NK-92 (cell line): ENCODE data around the gene RRP12.

Experiments
- DNase-seq: peaks from one replicate; lab custom pipeline; 2025; ENCODE audit not compliant: unreplicated experiment; lab: John Stamatoyannopoulos, UW

The RRP12 gene

DNA sequence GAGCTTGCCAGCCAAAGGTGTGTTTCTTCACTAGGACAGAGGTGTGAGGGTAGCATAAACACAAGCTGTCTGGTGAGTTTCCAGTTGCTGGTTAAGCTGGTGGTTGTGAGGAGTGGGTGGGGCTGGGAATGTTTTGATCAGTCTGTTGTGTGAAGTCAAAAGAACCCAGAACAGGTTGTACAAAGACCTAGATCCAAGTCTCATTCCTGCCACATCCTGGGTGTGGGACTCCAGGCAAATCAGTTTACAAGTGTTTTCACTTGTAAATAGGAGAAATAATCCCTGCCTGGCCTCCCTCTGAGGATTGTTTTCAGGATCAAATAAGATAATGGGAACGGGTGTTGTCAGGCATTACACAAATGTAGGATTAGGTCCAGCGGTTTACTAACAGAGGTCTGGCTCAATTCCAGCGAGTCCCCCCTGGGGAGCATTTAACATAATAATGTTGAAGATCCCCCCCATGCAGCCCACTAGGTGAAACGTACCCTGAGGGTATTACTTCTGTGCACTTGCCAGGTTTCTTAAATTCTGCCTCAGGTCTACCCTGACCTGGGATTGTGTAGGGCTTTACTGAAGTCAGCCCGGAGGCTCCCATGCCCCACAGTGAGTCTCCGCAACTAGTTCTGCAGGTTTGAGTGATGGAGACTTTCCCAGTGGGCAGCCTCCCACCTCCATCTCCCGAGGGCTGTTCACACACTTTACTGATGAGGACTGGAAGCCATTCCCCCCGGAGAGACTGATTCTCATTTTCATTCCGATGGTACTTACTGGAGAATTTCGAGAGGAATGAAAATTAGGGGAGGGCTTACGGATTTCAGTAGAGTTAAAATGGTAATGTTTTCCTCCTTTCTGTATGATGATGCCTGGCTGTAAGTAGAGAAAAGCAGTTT lies 64.0 kb downstream of the RRP12 start:
- DNase-seq: no peak

DNA sequence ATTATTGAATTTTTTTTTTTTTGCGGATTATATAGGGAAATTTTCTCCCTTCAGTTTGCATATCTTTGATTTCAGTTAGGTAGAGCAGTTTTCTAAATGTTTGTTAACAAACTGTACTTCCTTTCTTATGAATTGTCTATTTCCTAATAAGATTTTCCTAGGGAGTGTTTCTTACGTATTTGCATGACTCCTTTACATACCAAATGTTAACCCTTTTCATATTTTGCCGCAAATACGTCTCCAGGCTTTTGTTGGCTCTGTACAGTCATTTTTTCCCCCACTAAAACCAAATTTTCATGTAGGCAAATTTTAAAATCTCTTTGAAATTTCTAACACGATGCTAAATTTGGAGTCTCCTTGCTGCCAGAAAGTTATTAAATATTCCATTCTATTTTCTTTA lies 64.7 kb downstream of the RRP12 start:
- no peak for DNase-seq

DNA sequence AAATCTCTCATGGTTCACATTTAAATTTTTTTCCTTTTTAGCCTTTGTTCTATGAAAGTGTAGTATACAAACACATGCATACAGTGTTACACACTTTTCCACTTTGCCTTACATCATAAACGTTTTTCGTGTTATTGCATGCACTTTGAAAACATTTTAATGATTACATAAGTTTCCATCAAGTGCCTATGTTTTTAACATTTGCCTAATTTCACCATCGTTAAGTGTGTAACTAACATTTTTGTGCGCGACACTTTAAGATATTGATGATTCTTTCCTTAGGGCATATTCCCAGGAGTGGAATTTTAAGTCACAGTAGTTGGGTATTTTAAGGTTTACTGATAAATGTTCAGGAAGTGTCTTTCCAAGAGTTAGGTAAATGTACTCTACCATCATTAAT lies 65.1 kb downstream of the RRP12 start:
- no peak for DNase-seq

DNA sequence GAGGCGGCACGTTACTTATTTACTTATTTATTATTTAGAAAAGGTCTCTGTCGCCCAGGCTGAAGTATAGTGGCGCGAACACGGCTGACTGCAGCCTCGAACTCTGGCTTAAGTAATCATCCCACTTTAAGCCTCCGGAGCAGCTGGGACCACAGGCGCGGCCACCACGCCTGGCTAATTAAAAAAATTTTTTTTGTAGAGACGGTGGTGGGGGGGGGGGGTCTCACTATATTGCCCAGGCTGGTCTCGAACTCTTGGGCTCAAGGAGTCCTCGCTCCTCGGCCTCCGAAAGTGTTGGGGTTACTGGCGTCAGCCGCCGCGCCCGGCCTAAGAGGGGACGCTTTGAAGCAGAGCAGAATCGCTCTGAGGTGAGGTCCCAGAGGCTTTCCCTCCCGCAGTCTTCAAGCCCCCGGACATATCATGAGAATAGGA lies 65.9 kb downstream of the RRP12 start:
- no peak for DNase-seq

DNA sequence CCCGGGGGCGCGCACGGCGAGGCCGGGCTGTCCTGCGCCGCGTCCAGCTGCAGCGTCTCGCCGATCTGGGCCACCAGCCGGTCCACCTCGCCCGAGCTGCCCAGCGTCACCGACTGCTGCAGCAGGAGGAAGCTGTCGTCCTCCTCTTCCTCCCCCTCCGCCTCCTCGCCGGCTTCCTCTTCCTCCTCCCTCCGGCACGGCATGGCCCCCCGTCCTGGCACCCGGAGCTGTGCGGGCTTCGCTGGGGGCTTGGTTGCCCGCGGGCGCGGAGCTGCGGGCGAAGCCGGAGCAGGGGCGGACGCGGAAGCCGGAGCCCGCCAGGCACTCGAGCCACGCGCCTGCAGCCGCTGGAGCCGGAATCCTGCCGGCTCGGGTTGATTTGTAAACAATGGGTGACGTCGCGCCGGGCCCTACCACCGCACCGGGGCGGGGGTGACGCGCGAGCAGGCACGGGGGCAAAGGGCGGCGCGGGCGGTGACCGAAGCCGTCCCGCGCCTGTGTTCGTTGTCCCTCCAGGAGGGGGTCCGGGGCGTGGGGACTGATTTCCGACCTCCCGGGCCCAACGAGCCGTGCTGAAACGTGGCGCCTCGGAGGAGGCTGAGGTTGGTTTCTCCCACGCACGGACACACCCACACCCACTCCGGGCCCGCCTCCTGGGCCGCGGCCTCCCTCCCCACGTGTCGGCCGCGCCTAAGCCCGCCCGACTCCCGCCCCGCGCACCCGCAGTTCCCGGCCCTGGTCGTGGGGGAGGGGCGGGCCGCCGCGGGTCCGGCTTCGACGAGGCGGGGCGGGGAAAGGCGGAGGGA lies 66.6 kb downstream of the RRP12 start, which contains the start of gene FRAT2:
Gene FRAT2, minus strand, starts transcription at position 360 of the 806 bp plus-strand sequence. Its CDS starts 157 bp downstream, at position 203.
- no peak for DNase-seq

DNA sequence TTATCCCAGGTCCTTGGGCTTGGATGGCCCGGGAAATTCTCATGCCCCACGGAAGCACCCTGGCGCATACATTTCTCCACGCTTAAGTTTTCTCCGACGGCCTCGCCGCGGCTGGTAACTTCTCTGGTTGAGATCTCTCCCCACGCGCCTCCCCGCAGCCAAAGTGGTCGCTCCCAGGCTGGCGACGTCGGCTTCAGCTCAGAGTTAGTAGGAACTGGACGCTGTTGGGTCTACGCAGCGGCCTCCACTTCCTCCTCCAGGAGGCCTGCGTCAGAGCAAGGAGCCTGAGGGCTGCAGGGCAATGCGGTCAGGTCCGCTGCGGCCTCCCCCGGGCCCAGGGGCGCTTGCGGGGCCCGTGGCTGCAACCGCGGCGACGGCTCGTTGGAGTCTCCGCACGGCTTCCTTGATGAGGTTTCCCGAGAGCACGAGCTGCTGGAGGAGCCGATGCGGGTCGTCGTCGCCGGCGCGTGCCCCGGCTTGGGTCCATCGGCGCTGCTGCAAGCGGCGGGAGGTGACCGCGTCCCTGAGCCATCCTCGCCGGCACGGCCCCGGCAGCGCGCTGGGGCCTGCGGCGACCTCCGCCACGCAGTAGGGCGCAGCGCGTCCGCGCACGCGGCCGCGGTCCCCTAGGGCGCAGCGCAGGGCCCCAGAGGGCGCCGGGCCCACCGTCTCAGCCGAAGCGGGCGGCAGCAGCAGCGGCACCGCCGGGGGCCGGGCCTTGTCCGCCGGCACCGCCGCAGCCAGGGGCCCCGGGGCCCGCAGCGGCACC lies 67.4 kb downstream of the RRP12 start:
- DNase-seq: no peak

DNA sequence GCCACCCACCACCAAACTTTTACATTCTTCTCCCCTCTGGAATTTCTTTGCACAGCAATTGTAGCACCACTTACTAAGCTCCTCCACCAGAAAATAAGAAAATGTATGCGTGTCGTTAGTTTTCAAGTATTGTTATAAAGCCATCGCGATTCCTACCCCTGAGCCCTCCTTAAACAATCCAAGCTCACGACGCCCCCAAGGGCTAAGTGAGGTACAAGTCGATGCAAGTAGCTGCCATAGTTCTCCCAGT lies 67.9 kb downstream of the RRP12 start:
- no peak for DNase-seq

DNA sequence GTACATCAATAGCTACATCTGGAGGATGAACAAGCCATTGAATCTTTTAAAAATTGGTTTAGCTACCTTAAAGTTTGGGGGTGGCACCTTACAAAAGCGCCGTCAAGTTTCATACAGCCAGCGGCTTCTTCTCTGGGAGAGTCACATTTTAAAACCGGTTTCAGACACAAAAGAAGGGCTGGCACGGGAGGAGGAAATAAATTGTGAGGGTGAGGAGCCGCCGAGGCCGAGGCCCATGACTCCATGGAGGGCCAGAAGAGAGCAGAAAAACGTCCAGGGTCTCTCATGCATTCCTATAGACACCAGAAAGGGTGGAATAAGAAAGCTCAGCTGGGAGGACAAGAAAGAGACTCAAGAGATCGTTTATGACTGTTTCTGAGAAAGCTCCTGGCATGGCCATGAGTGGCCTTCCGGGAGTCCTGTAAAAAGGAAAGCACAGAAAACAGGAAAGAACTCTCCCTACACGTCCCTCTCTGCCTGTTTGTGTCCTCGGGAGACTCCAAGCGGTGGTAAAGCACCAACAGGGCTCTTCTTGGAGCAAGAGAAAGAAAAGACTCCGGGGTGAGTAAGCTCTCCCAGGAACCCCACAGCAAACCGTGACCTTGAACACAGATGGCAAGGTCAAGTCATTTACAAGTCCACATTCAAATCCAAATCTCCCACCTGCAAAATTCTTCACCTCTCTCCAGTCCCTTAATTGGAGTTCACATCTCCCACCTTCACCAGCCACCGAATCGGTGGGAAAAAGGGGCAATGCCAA lies 68.4 kb downstream of the RRP12 start:
- DNase-seq: no peak

DNA sequence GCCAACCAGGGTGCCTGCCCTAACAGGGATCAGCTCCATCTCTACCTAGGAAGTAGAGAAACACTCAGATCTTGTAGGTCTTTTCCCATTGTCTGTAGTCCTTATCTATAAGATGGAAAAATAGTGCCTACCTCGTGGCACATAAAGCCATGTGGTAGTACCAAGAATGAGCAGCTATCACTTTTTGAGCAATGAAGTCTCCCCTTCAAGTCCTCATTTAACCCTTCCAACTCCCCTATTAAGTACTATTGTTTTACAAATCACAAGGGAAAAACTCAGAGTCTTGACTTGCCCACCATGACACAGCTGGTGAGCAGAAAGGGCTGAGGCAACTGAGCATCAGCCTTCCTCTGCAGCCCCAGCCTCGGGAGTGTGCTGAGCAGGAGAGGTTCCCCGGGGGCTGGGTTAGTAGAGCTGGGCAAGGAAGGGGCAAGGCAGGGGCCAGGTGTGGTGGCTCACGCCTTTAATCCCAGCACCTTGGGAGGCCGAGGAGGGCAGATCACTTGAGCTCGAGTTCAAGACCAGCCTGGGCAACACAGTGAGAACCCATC lies 69.9 kb downstream of the RRP12 start:
- no peak for DNase-seq

DNA sequence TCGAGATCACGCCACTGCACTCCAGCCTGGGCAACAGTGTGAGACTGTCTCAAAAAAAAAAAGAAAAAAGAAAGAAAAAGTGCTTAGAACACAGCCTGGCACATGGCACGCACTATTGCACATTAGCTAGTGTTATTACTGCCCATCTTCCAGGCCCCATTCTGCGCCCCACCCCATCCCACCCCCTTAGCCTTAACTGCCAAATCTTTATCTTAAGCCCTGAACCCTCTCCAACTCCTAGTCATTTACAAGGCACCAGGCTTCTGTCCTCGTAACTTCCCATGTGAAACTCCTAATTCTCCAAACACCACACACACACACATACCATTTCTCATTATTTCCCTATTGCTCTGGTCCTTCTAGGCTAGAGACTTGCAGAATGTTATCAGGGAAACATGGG lies 71.4 kb downstream of the RRP12 start:
- no peak for DNase-seq

DNA sequence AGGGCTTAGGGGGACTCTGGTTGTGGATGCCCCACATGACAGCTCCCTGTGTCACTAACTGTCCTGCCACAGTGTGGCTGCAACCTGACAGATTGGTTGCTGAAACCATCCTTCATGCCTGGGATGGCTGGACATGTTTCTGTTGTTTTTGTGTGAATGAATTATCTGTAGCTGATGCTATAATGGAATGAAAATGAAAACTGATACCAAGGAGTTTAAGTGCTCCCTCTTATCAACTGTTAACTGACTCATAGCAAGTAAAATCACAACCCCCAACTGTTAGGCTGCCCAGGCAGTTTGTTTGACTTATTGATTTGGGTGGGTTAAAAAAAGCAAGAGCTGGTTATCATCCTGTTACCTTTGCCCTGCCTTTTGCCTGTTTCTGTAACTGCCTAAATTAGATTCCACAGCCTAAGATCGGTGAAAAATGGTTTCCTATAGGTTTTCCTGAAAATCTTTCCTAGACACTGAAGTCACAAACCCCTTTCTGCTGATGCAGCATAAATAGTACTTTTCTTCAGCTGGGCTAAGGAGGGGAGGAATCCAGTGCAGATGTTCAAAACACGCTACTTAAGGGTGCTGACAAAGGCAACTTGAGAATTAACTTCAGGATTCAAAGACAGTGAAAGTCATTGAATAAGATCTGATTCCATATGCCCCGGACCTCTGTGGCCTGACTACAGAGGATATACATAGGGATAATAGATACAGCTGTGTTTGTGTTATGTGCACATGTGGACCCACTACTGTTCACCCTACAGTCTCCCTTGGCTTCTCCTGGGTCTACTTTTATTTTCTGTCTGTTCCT lies 72.3 kb downstream of the RRP12 start:
- DNase-seq: no peak

DNA sequence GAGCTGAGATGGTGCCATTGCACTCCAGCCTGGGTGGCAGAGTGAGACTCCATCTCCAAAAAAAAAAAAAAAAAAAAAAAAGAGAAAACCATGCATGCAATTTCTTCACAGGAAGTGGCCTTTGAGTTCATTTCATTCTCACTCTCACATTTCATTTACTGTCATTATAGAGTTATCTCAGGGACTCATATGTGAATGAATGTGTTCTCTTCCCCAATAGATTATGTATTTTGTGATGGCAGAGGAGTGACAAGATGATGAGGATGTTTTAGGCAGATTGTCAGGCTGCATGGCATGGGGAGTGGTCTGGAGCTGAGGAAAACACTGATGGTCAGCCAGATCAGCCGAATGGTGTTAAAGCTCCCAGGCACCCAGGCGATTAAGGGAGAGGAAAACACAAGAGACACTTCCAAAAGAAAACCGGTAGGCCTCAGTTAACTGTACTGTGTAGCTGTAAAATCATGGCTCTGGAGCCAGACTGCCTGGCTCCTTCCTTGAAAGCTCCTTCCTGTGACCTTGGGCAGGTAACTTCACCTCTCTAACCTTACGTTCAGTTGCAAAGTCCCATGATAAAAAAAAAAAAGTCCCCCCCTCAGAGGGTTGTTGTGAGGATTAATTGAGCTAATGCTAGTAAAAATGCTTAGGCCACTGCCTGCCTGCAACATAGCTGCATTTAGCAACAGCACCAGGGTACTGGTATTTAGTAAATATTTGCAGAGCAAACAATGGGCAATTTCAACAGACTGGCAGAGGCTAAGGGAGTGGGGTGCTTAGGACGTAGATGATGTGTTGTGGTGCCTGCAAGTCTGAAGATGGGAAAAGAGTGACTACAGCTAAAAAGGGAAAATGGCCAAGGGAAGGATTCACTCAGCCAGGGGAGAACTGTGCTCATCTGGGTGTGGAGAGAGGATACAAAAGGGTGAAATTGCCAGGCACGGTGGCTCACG lies 73.5 kb downstream of the RRP12 start:
- DNase-seq: no peak

DNA sequence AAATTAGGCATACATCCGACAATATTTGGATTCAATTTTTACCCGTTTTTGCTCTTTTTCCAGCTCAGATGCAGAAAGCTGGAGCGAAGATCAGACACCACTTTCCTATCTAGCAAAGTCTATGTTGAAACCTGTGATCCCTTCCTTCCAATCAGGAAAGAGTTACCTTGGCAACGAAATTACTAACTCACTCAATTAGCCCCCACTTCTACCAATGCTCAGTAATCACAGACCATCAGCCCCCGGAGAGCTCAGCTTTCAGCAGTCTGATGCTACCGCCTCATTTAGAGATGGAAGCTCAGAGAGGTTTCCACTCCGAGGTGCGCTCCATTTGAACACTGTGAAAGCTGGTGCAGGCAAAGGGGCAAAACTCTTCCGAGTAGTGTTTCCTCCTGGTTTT lies 75.4 kb downstream of the RRP12 start:
- DNase-seq: no peak

DNA sequence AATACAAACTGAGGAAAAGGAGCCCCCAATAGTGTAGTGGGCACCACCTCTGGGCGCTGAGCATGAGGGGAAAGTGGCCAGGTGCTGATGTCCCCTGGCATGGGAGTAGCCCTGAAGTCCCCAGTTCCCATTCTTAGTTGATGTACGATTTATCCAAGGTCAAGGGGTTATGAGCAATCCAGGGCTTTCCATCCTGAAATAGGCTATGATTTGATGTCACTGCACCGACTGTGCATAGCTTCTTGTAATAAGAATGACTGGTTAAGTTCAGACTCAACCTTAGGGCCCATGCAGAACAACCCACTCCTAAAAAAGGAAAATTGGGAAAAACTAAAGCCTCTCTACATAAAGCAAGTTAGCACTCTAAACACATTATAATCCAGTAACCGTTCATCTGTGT lies 77.6 kb downstream of the RRP12 start:
- DNase-seq: no peak

DNA sequence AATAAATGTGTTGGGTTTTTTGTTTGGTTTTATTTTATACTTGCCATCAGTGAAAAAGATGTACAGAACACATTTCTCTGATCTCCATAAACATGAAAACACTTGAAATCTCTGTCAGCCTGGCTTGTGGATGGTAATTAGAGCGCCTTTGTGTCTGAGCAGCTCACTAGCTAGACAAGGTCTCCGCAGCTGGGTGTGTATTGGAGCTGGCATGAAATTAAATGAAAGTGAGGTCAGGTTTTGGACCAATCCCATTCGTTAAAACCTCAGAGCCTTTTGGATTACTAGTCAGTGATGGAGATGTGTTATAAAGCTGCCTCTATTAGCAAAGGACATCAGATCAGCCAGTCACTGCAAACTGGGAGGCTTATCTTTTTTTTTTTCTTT lies 79.3 kb downstream of the RRP12 start:
- DNase-seq: no peak

DNA sequence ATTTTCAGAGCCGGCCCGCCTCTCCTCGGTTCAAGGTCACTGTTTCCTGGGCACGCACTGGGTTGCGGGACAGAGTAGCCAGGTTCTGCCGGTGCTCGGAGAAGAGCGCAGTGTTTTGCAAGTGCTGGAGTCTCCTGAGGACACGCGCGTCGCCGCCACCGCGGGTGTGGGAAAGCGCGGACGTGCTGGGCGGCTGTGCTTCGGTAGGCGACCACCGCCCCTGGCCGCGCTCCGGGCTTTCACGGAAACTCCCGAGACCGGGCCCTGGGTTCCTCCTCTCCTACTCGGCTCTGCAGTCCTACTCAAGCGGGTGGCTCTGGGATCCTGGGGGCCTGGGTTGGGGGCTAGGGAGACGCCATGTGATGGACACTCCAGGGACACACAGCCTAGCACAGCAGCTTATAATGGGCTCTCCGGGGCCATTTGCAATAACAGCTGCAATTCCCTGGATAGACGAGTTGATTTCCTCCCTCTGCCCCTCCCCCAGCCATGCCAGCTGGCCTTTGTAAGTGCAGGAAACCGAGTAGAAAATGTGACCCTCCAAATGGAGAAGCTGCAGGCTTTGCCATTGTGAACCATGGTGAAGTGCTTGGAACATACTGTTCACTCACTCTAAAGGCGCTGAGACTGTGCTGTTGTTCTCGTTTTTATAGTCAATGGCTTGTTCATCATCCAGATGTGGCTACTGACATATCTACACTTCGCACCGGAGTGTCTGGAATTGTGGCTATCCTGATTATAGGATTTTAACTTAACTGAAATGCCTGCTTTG lies 79.9 kb downstream of the RRP12 start:
- DNase-seq: no peak

DNA sequence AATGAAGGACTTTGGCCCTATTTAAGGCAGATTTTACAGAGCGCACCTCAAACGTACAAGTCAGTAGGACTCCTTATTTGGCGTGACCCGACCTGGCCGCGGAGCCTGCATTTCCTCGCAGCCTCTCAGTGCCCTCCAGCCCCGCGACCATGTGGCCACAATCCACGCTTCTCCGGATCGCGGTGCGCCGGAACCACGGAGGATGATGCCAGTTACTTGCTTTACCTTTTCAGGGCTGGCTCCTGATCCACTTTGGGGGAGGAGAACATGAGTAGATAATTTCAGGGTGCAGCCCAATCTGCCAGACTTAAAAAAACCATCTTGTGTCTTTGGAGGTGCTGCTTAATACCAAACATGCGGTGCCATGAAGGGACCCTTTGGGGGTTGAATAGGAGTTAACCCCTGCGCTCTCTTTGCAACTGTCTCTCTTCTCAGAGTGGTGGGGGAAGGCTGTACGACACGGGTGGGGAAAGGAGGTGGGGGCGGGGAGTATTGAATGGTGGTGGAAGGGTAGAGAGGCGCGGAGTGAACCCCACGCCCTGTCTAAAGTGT lies 80.6 kb downstream of the RRP12 start:
- DNase-seq: no peak
